Measurements from ENCODE around the gene THRA. TPM values are rescaled to one million over a fixed set of nuclear protein-coding genes. Genes with fewer than 3 reads are reported as not detected.

Gene THRA
- total RNA-seq, 2 experiments from 2014 or later = 12.5 to 13.4 TPM

DNA sequence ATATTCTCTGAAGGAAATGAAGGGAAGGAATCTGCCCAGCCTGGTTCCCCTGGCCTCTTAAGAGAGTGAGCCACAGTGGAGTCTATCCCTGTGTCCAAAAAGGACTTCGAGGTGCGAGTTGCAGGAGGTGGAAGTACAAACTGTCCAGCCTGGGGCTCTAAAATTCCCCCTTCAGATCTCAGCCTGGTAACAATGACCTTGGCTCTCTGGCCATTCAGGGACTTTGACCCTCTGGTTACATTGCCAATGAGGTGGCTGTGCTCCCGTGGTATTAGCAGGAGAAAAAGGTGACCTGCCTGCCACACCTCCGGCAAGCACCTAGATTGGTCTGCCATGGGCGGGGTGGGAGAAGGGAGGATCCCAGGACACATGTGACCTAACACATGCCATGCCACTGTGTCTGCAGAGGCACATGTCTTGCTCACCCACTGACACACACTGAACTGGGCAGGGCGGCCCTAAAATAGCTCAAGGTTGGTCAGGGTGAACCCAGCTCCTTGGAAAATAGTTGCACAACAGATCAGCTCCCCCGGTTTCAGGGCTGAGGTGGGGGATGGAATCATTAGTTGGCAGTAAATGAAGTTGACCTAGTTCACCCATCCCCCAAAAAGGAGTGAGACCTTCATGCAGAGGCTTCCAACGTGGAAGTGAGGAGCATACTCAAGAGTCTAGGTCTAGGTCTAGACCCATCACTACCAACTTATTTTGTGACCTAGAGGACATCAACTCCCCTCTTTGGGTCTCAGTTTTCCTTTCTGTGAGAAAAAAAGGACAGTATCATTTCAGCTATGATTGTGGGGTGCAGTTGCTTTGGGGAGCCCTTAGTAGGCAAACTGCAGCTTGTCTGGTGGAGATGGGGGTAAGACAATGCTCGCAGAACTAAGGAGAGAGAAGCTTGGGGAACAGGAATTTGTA lies 35.4 kb downstream of the THRA start:
- H3K4me3 Mint-ChIP-seq = peak overlapping the region; percentile 88
- CTCF ChIA-PET = interaction anchor here (1.1 to 9.3 kb wide), 7 partner anchors 9 to 118 kb away, joined by 3 to 159 read pairs (median 6); partner anchors contain the start of genes PSMD3 and THRA
- POLR2A ChIA-PET = interaction anchor here (1.0 to 2.1 kb wide), 5 partner anchors 13 to 55 kb away, joined by 3 to 15 read pairs (median 4); no protein-coding TSS in a partner anchor
- H3K27me3 Mint-ChIP-seq = no peaks in the 10 kb centered on the region
- H3K36me3 Mint-ChIP-seq = peaks cover 30% of the 10 kb centered on the region
- intact Hi-C loops (cut with micrococcal nuclease) = loop anchor here (2.0 to 5.0 kb wide), 4 partner anchors 23 to 326 kb away; partner anchors contain the start of gene MED24
- H3K27ac Mint-ChIP-seq = peak overlapping the region; percentile 91
- no peaks in the 10 kb centered on the region for H3K9me3 Mint-ChIP-seq
- peak; percentile 60 for DNase-seq
- H3K4me1 Mint-ChIP-seq (ENCODE audit: low read depth) = peaks cover 82% of the 10 kb centered on the region

DNA sequence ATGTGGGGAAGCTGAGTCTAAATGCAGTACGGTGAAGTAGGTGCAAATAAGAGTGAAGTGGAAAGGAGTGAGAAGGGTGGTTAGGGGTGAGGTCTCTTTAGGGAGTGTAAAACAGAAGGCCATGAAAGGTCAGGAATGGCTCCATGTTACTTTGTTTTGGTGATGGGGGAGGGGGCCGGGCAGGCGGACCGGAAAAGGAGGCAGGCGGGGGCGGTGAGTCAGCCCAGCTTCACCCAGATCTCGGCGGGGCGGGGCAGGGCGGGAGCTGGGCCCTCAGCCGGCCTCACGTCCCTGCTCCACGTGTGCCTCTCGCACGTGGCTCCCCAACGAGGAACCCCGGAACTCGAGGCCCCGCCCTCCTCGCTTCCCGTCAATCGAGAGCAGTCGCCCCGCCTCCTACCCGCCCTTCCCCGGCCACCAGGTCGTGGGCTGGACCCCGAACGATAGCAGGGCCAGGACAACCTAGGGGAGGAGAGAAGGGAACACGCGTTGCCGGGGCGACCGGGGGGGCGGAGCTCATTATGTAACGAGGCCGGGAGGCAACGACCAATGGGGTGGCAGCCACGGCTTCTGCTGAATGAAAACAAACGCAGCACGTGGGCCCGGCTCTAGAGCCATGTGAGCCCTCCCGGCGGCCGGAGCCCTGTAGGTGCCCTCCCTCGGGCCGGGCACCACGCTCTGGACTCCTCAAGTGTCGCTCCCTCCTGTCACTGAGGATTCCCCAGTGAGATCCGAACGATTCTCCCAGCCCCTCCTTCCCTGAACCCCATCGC lies 36.3 kb downstream of the THRA start:
- ChIA-PET POLR2A (interaction anchor here (1.0 to 2.1 kb wide), 7 partner anchors 12 to 120 kb away, joined by 3 to 15 read pairs (median 4); partner anchors contain the start of genes PSMD3 and WIPF2), CTCF (interaction anchor here (0.8 to 9.3 kb wide), 9 partner anchors 8 to 118 kb away, joined by 3 to 159 read pairs (median 4); partner anchors contain the start of genes PSMD3 and THRA)
- intact Hi-C loops (cut with micrococcal nuclease) = loop anchor here (1.0 to 5.0 kb wide), 3 partner anchors 188 to 327 kb away; partner anchors contain the start of gene CDC6
- H3K36me3 Mint-ChIP-seq = peaks cover 26% of the 10 kb centered on the region
- DNase-seq = peak; percentile 99
- peak overlapping the region; percentile 91 for H3K27ac Mint-ChIP-seq
- H3K4me1 Mint-ChIP-seq (ENCODE audit: low read depth) = peaks cover 85% of the 10 kb centered on the region
- H3K27me3 Mint-ChIP-seq = no peaks in the 10 kb centered on the region
- H3K4me3 Mint-ChIP-seq = peak overlapping the region; percentile 88
- H3K9me3 Mint-ChIP-seq = no peaks in the 10 kb centered on the region

DNA sequence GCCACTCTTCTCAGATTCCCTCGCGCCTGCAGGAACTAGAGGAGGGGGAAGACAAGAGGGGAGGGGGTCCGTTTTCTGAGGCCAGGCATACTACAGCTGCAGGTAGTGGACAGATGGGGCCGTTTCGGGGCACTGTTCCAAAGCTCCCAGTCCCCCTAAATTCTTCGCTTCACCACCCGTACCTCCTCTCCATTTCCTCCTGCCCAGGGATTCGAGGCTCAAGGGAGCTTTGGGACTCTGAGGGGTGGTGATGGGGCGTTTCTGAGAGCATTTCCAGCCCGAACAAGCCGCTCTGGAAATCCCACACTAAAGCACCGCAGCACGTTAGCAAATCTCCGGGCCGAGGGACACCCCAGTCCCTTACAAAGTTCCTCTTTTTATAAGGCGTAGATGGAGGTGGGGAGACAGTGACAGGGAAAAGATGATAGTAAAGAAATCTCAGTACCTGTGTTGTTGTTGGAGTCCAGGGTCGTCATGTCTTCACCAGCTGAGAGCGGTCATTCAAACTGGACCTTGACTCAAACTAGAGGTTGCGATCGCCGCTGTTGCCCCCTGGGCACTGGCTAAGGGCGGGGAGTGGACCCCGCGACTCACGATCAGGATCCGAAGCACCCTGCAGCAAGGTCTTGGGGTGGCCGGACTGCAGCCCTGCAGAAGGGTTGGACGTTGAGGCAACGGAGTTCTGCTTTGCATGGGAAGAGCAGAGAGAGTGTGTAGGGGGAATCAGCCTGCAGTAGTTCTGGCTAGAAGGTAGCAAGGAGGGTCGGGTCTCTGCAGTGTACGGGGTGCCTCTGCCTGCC lies 37.1 kb downstream of the THRA start:
- ChIA-PET CTCF (interaction anchor here (0.7 to 9.3 kb wide), 9 partner anchors 10 to 118 kb away, joined by 3 to 159 read pairs (median 5); no protein-coding TSS in a partner anchor), POLR2A (interaction anchor here (0.9 to 2.3 kb wide), 7 partner anchors 10 to 119 kb away, joined by 3 to 29 read pairs (median 5); partner anchors contain the start of genes CASC3, MSL1, PSMD3 and WIPF2)
- H3K36me3 Mint-ChIP-seq = peaks cover 19% of the 10 kb centered on the region
- no peaks in the 10 kb centered on the region for H3K9me3 Mint-ChIP-seq
- intact Hi-C loops (cut with micrococcal nuclease) = loop anchor here (1.0 to 5.0 kb wide), 3 partner anchors 187 to 328 kb away; partner anchors contain the start of gene CDC6
- H3K27ac Mint-ChIP-seq = peak overlapping the region; percentile 91
- H3K27me3 Mint-ChIP-seq = no peaks in the 10 kb centered on the region
- H3K4me3 Mint-ChIP-seq = peak overlapping the region; percentile 88
- DNase-seq = no peak
- H3K4me1 Mint-ChIP-seq (ENCODE audit: low read depth) = peaks cover 87% of the 10 kb centered on the region

DNA sequence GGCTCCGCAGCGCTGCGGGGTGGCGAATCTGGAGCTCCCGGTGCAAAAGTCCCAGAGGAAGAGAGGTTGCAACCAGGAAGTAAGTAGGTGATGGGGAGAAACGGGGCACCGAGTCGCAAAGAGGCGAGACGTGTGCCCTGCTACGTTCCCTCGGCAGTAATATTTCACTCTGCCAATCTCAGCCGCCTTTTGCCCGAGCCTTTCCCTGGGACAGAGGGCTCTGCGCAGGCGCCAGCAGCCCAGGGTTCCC lies 37.6 kb downstream of the THRA start, which contains the start of gene NR1D1:
NR1D1 (minus strand) TSS at position 171 of the 250 bp plus-strand sequence. CDS start 495 bp downstream, outside the sequence.
- H3K9me3 Mint-ChIP-seq = no peaks in the 10 kb centered on the region
- H3K4me1 Mint-ChIP-seq (ENCODE audit: low read depth) = peaks cover 87% of the 10 kb centered on the region
- H3K27me3 Mint-ChIP-seq = no peaks in the 10 kb centered on the region
- H3K4me3 Mint-ChIP-seq = peak within 1 kb of the TSS; percentile 88
- POLR2A ChIA-PET = interaction anchor here (0.8 to 2.3 kb wide), 6 partner anchors 9 to 174 kb away, joined by 3 to 29 read pairs (median 4); partner anchors contain the start of genes CASC3 and MSL1
- peaks cover 16% of the 10 kb centered on the region for H3K36me3 Mint-ChIP-seq
- CTCF ChIA-PET = interaction anchor here (0.7 to 9.3 kb wide), 7 partner anchors 11 to 118 kb away, joined by 3 to 159 read pairs (median 6); partner anchors contain the start of gene CASC3
- peak within 1 kb of the TSS; percentile 91 for H3K27ac Mint-ChIP-seq
- intact Hi-C loops (cut with micrococcal nuclease) = no loop called here
- no peak for DNase-seq

DNA sequence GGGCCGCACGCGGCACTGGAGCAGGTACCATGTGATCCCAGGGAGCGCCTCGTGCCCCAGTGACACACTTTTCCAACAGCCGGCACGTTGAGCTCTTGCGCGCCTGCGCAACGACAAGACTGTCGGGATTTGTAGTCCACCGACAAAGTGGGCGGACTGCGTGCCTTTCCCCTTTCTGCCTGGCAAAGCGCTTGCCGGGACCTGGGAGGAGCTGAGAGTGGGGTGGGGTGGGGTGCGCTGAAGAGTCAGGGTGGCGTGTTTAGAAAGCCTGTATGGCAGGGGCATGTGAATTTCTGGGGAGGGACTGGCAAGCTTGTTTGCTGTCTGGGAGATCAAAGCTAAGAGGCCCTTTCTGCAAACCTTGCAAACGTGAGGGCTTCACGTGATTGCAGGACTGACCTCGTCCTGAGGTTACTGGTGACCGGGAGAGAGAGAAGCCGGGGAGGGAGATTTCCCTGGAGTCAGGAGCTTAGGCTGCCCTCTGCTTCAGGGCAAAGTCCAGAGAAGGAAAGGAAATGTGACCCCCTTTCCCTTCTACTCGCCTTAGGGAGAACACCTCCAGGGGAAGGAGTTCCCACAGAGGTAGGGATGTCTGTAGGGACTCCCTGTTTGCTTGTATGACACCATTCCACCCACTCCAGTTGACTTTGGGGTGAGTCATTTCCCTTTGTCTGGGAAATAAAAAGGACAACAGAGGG lies 38.1 kb downstream of the THRA start:
- H3K27ac Mint-ChIP-seq = peak overlapping the region; percentile 91
- ChIA-PET CTCF (interaction anchor here (0.7 to 9.3 kb wide), 6 partner anchors 11 to 119 kb away, joined by 3 to 159 read pairs (median 6); partner anchors contain the start of gene CASC3), POLR2A (interaction anchor here (0.6 to 2.3 kb wide), 7 partner anchors 9 to 1444 kb away, joined by 3 to 29 read pairs (median 4); partner anchors contain the start of genes CASC3 and MSL1)
- peak; percentile 96 for DNase-seq
- H3K4me1 Mint-ChIP-seq (ENCODE audit: low read depth) = peaks cover 87% of the 10 kb centered on the region
- H3K27me3 Mint-ChIP-seq = no peaks in the 10 kb centered on the region
- H3K9me3 Mint-ChIP-seq = no peaks in the 10 kb centered on the region
- peak overlapping the region; percentile 88 for H3K4me3 Mint-ChIP-seq
- peaks cover 11% of the 10 kb centered on the region for H3K36me3 Mint-ChIP-seq
- intact Hi-C loops (cut with micrococcal nuclease) = no loop called here

DNA sequence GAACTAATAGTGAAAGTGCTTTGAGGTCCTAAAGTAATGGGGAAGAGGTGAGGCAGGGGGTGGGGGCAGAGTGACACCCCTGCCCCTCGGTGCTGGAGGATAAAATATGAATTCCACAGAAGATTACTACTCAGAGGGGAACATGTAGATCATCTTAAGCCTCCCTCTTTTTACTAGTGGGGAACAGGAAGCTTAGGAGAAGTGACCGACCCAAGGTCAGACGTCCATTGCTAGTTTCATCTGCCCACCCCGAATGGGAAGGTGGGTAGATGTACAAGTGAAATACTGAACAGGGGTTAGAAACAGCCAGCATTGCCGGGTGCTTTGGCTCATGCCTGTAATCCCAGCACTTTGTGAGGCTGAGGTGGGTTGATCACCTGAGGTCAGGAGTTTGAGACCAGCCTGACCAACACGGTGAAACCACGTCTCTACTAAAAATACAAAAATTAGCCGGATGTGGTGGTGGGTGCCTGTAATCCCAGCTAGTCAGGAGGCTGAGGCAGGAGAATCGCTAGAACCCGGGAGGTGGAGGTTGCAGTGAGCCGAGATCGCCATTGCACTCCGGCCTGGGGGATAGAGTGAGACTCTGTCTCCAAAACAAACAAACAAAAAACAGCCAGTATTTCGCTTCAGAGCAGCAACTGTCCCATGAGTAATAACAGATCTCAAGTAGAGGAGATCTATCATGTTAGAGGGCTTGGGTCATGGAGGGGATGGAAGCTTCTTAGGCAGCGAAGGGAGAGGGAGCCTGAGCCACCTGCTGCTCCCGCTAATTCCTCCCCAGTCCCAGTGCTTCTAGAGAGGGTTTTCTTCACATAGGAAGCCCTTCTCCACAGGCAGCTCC lies 38.8 kb downstream of the THRA start:
- no peaks in the 10 kb centered on the region for H3K27me3 Mint-ChIP-seq
- ChIA-PET CTCF (interaction anchor here (0.9 to 9.3 kb wide), 7 partner anchors 10 to 75 kb away, joined by 3 to 159 read pairs (median 6); partner anchors contain the start of gene CASC3), POLR2A (interaction anchor here (0.8 to 2.3 kb wide), 4 partner anchors 11 to 176 kb away, joined by 3 to 29 read pairs (median 6); partner anchors contain the start of gene MSL1)
- no peak overlapping the region for H3K4me3 Mint-ChIP-seq
- H3K27ac Mint-ChIP-seq = peak overlapping the region; percentile 91
- intact Hi-C loops (cut with micrococcal nuclease) = no loop called here
- no peak for DNase-seq
- H3K36me3 Mint-ChIP-seq = peaks cover 6% of the 10 kb centered on the region
- H3K9me3 Mint-ChIP-seq = no peaks in the 10 kb centered on the region
- peaks cover 87% of the 10 kb centered on the region for H3K4me1 Mint-ChIP-seq (ENCODE audit: low read depth)

DNA sequence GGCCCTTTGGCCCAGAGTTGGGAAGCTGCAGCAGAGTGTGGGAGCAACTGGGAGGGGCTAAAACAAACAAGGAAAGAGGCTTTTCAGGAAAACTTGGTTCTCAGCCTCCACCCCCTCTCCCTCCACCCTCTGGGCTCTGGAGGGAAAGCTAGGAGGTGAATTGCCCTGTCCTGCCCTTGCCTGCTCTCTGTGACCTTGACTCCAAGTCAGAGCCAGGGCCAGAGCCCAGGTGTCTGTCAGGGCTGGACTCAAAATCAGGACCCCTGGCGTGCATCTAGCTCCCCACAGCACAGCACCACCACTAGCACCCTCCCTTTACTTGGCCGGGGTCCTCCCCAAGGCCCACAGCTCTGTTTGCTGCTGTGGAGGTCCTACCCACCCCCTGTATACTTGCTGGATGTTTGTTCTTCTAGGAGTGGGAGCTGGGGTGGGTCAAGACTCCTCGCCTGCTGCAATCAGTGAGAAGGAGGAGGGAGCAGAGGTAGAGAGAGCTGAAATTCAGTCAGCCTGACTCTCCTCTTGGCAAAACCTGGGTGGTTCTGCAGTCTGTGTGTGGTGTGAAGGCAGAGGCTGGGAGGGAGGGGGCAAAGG lies 40.4 kb downstream of the THRA start:
- H3K4me3 Mint-ChIP-seq = no peak overlapping the region
- no peaks in the 10 kb centered on the region for H3K36me3 Mint-ChIP-seq
- intact Hi-C loops (cut with micrococcal nuclease) = no loop called here
- no peaks in the 10 kb centered on the region for H3K27me3 Mint-ChIP-seq
- POLR2A ChIA-PET = interaction anchor here (0.5 to 0.7 kb wide), 3 partner anchors 49 to 209 kb away, joined by 3 to 4 read pairs (median 3); no protein-coding TSS in a partner anchor
- CTCF ChIA-PET = interaction anchor here (0.6 to 9.3 kb wide), 7 partner anchors 8 to 65 kb away, joined by 3 to 159 read pairs (median 6); no protein-coding TSS in a partner anchor
- H3K27ac Mint-ChIP-seq = peak overlapping the region; percentile 75
- no peaks in the 10 kb centered on the region for H3K9me3 Mint-ChIP-seq
- no peak for DNase-seq
- peaks cover 87% of the 10 kb centered on the region for H3K4me1 Mint-ChIP-seq (ENCODE audit: low read depth)

DNA sequence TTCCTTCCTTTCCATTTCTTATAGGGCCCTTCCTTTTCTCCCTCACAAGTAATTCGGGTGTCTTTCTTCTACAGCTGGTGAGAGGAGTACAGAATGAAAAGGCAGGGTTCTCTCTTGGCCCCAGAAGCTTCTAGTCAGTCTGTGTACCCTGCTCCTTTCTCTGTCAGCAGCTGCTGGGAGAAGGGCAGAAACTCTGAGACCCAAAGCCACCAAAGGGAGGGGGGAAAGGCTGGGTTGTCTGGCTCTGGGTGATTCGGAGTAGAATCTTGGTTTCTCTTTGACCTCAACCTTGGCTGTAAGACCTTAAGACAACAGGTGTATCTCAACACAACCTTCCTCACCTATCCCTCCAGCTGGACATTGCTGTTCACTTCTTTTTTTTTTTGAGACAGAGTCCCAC lies 40.9 kb downstream of the THRA start:
- Mint-ChIP-seq H3K4me1 (ENCODE audit: low read depth) (peaks cover 86% of the 10 kb centered on the region), H3K27ac (peak overlapping the region; percentile 75), H3K27me3 (no peaks in the 10 kb centered on the region), H3K36me3 (no peaks in the 10 kb centered on the region), H3K4me3 (no peak overlapping the region), H3K9me3 (no peaks in the 10 kb centered on the region)
- intact Hi-C loops (cut with micrococcal nuclease) = no loop called here
- no peak for DNase-seq
- ChIA-PET POLR2A (interaction anchor here (0.5 kb wide), 1 partner anchor 209 kb away, joined by 3 read pairs; no protein-coding TSS in a partner anchor), CTCF (interaction anchor here (0.6 to 9.3 kb wide), 6 partner anchors 8 to 65 kb away, joined by 3 to 159 read pairs (median 6); no protein-coding TSS in a partner anchor)

Data from activated CD4-positive, alpha-beta memory T cell treated with anti-CD3 and anti-CD28 coated beads for 36 hours (primary cell).